Jurkat, Clone E6-1 (cell line): ENCODE results near the gene ZNF98. TPM values are rescaled to one million over a fixed set of nuclear protein-coding genes. Genes with fewer than 3 reads are reported as not detected.

Experiments used
- DNase-seq: peaks from one replicate; pipeline ENCODE4 v3.0.0-alpha.2; 2011; ENCODE audit warnings: low read depth, low spot score
- H3K4me3 ChIP-seq: 2 replicates; pipeline ENCODE4 v1.5.1; 2011; ENCODE audit warnings: mild to moderate bottlenecking, low read length, control low read depth, moderate library complexity
- polyA plus RNA-seq: library from polyadenylated mRNA; unstranded; fragments of >200 nt; gene quantifications from one replicate; pipeline ENCODE4 v1.2.1, GENCODE V29; 2012; ENCODE audit warnings: missing spikeins; ENCODE audit not compliant: insufficient read length, insufficient read depth

ZNF98 gene
- not detected for polyA plus RNA-seq

GRCh38 chr19:22422211-22422610 is at the start of gene ZNF98:
TSS of gene ZNF98 (minus strand) at chr19:22422346. CDS start at chr19:22422224, 122 bp downstream.
- DNase-seq, result no peak
- H3K4me3 ChIP-seq, result no peak within 1 kb of the TSS

GRCh38 chr19:22446605-22447004 is 24.5 kb upstream of the ZNF98 start:
- H3K4me3 ChIP-seq, result no peak overlapping the region
- no peak for DNase-seq

- H3K4me3 ChIP-seq, result no peak overlapping the region
- no peak for DNase-seq
Measured at GRCh38 chr19:22438011-22438410, 15.9 kb upstream of the ZNF98 start.

- H3K4me3 ChIP-seq, result no peak overlapping the region
- no peak for DNase-seq
Measured at GRCh38 chr19:22427960-22428913, 6.1 kb upstream of the ZNF98 start.

- no peak for DNase-seq
- no peak overlapping the region for H3K4me3 ChIP-seq
Measured at GRCh38 chr19:22427547-22427946, 5.4 kb upstream of the ZNF98 start.

- H3K4me3 ChIP-seq, result no peak overlapping the region
- no peak for DNase-seq
Measured at GRCh38 chr19:22426901-22427300, 4.8 kb upstream of the ZNF98 start.

- H3K4me3 ChIP-seq, result no peak overlapping the region
- DNase-seq, result no peak
Measured at GRCh38 chr19:22421797-22422196, 349 bp downstream of the ZNF98 start.

GRCh38 chr19:22354665-22355064 is 67.5 kb downstream of the ZNF98 start:
- no peak overlapping the region for H3K4me3 ChIP-seq
- DNase-seq, result no peak
